HuH-7.5 (cell line): ENCODE data around the gene UFSP1.
A peak's percentile ranks its signal among the peaks of the same experiment; 100 is the strongest.

Experiments
- DNase-seq: peaks from one replicate; pipeline ENCODE4 v3.0.0; 2011; ENCODE audit warnings: low spot score

Gene UFSP1

DNA sequence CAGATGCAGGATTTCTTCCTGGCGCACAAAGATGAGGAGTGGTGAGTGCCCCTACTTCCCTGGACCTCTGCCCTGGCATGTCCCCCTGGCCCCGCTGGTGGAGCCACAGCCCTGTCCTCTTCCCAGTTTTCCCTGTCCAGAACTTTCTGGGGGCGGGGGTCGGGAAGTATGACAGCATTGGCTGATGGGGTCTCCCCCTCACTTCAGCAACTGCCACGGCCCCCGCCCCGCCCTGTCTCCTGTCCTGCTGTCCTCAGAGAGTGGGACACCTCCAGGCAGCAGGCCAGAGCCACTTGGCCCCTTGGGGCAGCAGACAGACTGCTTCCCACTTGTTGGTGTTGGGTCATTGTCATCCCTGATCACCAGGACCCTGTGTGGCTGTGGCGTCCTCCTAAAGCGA is 7.3 kb downstream of the UFSP1 start:
- no peak for DNase-seq

DNA sequence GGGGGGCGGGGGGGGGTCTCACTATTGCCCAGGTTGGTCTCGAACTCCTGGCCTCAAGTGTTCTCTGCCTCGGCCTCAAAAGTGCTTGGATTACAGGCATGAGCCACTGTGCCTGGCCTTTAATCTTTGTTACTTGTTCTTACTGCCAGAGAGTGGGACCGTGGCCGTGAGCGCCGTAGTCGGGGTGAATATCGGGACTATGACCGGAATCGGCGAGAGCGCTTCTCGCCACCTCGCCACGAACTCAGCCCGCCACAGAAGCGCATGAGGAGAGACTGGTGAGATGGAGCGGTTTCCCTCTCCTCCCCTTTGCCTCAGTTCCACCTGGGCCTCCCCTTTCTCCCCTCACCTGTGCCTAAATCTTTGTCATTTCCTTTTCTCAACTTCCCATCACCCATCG is 8.4 kb downstream of the UFSP1 start:
- DNase-seq = no peak

DNA sequence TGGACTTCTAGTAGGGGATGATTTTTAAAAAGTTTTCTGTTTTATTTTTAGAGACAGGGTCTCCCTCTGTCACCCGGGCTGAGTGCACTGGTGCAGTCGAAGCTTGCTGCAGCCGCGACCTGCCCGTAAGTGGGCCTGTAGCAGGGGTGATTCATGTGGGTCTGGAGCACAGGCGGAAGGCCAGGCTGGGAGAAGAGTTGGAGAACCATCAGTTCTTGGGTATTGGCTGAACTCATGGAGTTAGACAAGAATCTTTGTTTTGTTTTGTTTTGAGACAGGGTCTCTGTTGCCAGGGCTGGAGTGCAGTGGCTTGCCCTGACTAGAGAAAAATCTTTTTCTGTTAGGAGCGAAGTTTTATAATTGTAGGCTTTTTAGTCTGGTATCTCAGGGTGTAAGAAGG is 8.9 kb downstream of the UFSP1 start:
- no peak for DNase-seq

DNA sequence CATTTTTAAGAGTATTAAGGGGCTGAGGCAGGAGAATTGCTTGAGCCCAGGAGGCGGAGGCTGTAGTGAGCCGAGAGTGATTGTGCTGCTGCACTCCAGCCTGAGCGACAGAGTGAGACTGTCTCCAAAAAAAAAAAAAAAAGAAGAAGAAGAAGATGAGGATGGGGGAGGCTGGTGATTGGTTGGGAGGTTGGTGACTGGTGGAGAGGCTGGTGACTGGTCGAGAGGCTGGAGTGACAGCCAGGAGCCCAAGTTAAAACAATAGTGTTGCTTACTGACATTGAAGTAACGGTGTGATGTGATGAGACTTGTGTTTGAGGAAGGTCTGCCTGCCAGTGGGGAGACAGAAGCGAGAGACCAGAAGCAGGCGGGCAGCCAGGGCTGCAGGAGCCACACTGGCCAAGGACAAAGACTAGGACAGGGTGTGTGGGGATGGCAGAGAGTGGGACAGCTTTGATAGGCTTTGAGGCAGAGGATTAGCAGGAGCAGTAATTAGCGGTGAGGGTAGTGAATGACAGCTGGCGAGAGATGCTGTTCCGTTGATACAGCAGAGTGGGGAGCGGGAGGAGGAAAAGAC is 9.7 kb downstream of the UFSP1 start:
- DNase-seq = no peak

DNA sequence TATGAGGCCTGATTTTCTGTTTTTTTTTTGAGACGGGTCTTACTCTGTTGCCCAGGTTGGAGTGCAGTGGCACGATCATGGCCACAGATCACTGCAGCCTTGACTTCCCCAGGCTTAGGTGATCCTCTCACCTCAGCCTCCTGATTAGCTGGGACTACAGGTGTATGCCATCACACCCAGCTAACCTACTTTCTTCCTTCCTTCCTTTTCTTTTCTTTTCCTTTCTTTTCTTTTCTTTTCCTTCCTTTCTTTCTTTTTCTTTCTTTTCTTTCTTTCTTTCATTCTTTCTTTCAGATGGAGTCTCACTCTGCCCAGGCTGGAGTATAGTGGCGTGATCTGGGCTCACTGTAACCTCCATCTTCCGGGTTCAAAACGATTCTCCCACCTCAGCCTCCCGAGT is 10.8 kb downstream of the UFSP1 start:
- DNase-seq = no peak

DNA sequence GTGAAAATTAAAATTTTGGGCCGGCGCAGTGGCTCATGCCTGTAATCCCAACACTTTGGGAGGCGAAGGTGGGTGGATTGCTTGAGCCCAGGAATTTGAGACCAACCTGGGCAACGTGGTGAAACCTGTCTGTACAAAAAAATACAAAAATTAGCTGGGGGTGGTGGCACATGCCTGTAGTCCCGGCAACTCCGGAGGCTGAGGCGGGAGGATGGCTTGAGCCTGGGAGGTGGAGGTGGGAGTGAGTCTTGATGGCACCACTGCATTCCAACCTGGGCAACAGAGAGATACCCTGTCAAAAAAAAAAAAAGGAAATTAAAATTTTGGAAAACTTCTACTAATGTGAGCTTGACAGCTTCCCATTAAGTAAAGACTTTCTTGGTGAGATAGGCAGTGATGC is 11.5 kb downstream of the UFSP1 start:
- DNase-seq = no peak

DNA sequence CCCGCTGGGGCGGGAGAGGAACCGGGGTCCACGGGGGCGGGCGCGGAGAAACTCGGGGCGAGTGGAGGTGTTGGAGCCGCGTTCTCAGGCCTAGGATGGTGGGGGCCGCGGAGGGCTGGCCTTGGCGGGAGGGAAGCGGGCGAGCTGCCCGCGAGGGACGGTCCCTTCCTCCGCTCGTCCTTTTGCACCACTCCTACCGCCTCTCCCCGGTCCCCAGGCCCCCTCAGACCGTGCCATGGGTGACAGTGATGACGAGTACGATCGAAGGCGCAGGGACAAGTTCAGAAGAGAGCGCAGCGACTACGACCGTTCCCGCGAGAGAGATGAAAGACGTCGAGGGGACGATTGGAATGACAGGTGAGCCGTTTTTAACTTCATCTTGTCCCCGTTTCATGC is 14.2 kb downstream of the UFSP1 start:
- DNase-seq = peak; percentile 75

DNA sequence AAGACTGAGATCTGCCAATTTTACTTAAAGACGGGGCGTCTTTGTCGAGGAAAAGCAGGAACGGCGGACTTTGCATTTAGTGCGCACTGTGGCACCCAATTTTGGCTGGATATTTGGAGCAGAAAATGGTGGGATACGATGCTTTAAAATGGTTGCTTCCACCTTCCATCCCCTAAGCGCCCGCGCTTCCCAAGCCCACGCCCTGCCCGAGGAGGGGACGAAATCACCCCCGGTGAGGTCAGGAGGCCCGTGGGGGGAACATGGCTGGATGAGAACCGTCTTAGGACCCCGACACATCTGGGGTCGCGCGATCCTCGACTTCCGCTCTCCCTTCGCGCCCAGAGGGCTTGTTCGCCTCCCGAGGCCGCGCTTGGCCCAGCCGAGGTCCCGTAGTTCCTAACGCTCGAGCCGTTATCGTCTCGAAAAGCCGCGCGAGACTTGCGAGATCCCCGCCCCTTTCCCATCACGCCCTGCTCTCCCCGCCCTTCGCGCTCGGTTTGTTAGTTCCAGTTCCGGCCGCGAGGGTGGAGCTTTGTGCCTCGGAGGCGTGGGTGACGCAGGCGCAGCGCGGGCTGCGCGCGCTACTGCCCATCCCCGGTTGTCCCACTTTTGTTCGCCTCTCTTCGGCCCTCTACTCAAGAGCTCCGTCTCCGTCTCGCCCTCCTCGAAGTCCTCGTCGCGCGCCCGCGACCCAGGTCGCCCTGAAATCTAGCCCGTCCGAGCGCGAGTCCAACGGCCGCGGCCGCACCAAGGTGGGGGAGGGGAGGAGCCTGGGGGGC is 14.7 kb downstream of the UFSP1 start, which contains the start of gene SRRT:
TSS of gene SRRT (plus strand) at position 527 of the 779 bp plus-strand sequence. CDS start 488 bp downstream, outside the sequence.
- peak; percentile 97 for DNase-seq

DNA sequence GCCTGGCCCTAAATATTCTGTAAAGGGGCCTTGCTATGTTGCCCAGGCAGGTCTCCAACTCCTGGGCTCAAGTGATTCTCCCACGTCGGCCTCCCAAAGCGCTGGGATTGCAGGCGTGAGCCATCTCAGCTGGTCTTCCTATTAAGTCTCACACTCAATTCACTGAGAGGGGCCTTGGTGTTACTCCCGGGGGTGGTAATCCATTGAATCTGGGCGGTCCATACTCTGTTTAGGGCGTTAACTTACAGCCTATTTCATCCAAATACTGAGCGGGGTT is 15.3 kb downstream of the UFSP1 start:
- DNase-seq = no peak

DNA sequence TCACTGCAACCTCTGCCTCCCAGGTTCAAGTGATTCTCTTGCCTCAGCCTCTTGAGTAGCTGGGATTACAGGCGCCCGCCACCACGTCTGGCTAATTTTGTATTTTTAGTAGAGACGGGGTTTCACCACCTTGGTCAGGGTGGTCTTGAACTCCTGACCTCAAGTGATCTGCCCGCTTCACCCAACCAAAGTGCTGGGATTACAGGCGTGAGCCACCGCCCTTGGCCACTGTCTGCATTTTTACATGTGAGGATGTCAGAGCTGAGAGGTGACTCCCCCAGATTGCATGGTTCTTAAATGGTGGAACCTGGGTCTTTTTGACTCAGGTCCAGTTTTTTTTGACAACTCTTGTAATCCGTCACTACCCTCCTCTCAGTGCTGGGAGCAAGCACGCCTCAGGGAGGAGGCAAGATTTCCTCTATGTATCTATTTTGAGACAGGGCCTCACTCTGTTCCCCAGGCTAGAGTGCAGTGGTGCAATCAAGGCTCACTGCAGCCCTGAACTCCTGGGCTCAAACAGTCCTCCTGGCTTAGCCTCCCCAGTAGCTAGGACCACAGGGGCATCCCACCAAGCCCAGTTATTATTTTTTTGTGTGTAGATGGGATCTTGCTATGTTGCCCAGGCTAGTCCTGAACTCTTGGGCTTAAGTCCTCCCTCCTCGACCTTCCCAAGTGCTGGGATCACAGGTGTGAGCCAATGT is 15.8 kb downstream of the UFSP1 start:
- DNase-seq = no peak

DNA sequence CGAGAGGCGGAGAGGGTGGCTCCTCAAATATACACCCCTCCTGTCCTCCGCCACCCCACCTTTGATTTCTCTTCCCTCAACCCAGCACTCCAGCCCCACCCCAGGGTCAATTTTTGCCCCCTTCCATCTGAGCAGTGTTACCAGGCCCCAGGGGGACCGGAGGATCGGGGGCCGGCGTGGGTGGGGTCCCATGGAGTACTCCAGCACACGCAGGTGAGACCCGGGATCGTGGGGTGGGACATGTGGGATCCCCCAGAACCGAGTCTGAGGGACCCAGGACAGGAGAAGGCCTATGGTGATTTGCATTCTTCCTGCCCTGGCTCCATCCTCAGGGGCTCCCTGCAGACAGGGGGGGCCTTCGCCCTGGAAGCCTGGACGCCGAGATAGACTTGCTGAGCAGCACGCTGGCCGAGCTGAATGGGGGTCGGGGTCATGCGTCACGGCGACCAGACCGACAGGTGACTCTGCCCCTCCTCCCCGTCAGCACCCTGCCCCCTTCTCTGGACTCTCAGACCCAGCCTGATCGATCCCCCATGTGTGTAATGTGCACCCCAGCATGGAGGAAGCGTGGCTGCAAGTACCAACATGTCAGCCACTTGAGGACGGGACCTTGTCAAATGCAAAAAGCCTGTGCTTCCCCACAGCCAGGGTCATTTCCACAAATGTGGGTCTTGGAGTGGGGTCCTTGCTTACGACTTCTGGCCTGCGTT is 21.6 kb downstream of the UFSP1 start:
- no peak for DNase-seq

DNA sequence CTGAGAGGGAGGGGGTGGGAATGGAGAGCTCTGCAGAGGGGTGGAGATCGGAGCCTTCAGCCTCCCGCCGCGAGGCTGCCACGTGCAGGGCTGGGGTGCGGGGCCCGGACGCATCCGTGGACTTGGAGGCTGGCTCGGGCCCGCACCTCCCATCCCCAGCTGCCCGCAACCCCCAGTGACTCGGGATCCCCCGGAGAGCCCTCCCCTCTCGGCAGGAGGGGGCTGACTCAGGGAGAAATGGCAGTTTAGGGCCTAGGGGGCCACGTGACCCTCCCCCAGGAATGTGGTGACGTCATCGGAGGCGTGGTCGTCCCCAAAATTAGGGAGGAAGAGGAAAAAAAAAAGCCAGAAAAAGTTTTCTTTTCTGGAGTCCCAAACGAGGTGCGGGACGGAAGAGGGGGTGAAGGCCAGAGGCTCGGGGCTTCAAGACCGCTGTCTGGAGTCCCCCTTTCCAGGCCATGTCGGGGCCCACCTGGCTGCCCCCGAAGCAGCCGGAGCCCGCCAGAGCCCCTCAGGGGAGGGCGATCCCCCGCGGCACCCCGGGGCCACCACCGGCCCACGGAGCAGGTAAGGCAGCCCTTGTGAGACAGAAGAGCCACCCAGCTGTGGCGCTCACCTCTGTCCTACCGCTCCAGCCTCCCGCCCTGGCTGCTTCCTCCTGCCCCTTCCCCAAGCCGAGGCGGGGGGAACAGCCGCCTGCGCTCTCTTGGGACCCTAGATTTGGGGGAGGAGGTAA is 22.3 kb downstream of the UFSP1 start, which contains the start of gene TRIP6:
TSS of gene TRIP6 (plus strand) at position 348 of the 736 bp plus-strand sequence. CDS start at position 459, 111 bp downstream.
- peak; percentile 98 for DNase-seq

DNA sequence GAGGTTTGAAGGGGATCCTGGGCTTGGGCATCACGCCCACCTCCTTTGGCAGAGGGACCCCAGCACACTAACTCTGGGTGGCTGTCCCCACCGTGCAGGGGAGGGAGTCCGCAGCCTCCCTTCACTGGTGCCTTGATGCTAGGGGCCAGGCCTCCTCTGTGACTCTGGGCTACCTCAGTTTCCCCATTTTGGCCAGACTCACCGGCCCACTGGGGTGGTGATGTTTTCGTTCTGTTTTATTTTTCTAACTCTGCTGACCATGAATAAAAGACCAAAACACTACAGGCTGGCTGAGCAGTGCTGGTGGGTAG is 22.8 kb downstream of the UFSP1 start:
- no peak for DNase-seq

DNA sequence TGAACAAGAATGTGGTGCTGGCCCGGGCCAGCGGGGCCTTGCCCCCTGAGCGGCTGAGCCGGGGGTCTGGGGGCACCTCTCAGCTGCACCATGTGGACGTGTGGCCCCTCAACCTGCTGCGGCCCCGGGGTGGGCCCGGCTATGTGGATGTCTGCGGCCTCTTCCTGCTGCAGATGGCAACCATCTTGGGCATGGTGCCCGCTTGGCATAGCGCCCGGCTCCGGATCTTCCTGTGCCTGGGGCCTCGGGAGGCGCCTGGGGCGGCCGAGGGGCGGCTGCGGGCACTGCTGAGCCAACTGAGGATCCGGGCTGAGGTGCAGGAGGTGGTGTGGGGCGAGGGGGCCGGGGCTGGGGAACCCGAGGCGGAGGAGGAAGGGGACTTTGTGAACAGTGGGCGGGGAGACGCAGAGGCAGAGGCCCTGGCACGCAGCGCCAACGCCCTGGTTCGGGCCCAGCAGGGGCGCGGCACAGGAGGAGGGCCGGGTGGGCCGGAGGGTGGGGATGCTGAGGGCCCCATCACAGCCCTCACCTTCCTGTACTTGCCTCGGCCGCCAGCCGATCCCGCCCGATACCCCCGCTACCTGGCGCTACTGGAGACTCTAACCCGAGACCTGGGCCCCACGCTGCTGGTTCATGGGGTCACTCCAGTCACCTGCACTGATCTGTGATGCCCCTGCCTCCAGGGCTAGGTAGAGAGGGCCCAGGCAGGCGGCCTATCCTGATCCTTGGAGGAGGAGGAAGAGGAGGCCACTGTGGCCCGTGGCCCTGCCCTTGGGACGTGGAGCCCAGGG is 23.4 kb downstream of the UFSP1 start:
- DNase-seq = no peak

DNA sequence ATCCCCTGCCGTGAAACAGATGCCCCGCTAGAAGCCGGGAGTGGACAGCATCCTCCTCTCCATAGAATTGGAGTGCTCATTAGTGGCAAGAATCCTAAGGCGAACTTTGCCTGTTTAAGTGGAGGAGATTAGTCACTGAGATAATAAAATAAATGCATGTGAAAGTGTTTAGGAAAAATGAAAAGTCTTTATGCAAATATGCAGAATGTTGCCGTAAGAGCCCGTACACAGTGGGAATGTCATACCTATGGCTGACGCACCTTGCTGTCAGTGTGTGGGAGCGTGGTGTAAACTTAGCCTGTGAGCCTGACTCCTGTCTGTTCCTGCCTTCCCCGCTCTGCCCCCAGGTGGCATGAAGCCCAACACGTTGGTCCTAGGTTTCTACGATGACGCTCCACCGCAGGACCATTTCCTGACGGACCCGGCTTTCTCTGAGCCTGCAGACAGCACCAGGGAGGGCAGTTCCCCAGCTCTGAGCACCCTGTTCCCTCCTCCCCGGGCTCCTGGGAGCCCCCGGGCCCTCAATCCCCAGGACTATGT is 24.1 kb downstream of the UFSP1 start:
- DNase-seq = no peak

DNA sequence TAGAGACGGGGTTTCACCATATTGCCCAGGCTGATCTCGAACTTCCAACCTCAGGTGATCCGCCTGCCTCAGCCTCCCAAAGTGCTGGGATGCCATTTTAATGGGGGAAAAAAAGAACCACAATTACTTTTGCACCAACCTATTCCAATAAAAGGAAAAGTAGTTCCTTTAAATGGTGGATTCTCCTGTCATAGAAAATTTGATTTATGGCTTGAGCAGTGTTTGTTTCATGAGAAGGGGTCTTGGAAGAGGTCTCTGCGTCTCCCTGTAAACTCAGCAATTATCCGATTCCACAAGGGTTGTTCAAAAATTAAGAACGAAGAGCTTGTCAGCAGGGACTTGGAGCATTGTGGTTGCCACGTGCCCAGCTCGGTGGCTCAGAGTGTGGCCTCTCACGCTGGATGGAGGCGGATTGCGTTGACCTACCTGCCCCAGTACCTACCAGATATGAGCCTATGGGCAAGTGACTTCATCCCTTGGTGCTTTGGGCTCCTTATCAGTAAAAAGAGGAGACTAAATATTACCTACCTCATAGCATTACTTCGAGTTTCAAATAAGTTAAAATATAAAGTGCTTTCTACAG is 25.2 kb downstream of the UFSP1 start:
- no peak for DNase-seq

DNA sequence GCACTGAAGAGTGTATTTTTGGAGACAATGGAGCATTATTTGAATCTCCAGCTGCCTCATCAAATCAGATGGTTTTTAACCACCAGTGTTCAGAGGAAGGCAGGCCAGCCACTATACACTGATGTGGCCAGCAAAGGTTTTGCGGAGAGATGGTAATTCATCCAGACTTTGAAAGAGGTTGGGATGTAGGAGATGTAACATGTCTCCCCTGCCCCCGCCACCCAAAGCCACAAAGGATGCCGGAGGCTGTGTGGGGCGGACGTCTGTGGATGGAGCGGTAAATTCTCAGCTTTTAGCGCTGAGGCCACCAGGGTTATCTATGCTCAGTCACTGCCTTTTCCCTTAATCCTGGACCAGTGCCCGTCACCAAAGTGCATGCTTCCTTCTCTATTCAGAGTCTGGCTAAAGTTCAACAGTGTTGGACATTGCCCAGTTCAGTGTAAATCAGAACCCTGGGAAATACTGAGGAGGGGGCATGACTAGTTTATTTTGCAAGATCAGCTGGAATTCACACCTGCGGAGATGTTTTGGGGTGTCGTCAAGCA is 26.0 kb downstream of the UFSP1 start:
- peak; percentile 82 for DNase-seq

DNA sequence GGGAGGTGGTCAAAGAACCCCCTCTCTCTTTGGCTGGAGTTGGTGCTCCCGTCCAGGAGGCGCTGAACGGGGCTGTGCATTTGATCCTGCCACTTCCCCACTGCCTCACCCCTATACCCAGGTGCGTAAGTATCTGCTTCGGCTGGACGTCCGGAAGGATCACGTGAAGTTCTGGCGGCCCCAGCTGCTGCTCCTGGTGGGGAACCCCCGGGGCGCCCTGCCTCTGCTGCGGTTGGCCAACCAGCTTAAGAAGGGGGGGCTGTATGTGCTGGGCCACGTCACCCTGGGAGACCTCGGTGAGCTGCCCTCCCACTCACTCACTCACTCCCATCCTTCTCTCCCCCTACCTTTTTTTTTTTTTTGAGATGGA is 27.9 kb downstream of the UFSP1 start:
- no peak for DNase-seq

DNA sequence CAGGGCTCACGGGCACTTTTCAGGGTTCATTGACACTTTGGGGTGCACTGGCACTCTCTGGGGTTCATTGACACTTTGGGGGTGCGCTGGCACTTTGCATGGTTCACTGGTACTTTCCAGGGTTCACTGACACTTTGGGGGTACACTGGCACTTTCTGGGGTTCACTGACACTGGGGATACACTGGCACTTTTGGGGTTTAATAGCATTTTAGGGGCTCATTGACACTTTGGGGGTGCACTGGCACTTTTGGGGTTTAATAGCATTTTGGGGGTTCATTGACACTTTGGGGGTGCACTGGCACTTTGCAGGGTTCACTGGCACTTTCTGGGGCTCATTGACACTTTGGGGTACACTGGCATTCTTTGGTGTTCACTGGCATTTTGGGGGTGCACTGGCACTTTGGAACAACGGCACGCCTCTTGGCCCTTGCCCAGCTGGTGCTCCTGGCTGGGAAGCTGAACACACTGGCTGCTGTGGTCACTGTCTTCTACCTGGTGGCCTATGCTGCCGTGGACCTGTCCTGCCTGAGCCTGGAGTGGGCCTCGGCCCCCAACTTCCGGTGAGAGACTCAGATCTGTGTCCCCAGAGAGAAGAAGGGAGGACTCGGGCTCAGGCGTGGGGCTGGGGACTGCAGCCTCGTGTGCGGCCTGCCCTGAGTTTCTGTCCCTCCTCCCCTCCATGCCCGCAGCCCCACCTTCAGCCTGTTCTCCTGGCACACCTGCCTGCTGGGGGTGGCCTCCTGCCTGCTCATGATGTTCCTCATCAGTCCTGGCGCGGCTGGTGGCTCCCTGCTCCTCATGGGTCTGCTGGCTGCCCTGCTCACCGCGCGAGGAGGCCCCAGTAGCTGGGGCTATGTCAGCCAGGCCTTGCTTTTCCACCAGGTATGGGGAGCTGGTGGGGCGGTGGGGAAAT is 28.6 kb downstream of the UFSP1 start:
- no peak for DNase-seq
